RPMI7951 (cell line): ENCODE results near the gene ARFGAP1. TPM values are rescaled to one million over a fixed set of nuclear protein-coding genes. Genes with fewer than 3 reads are reported as not detected.

ENCODE experiments used
- DNase-seq: peaks from one replicate; pipeline ENCODE4 v3.0.0-alpha.2; 2012; ENCODE audit warnings: low read depth
- total RNA-seq: library from RNA; depleted of rRNA; stranded (reverse); fragments of >200 nt; shearing (Covaris generic); gene quantifications from 2 replicates; pipeline ENCODE4 v1.2.3, GENCODE V29; 2014; rRNA removed

ARFGAP1 gene
- total RNA-seq: 29.0 and 35.7 TPM in 2 replicates

- DNase-seq: peak; percentile 91
Measured at GRCh38 chr20:63272105-63273058, at the start of gene ARFGAP1. TSS of gene ARFGAP1 (plus strand) at chr20:63272813. CDS start at chr20:63275581, 2,768 bp downstream.

- peak; percentile 42 for DNase-seq
Measured at GRCh38 chr20:63223121-63223825, 49.3 kb upstream of the ARFGAP1 start.

GRCh38 chr20:63223826-63224207 is 48.8 kb upstream of the ARFGAP1 start:
- no peak for DNase-seq

GRCh38 chr20:63224412-63225081 is 48.1 kb upstream of the ARFGAP1 start:
- DNase-seq: peak; percentile 67

GRCh38 chr20:63225082-63225454 is 47.5 kb upstream of the ARFGAP1 start:
- no peak for DNase-seq

- DNase-seq: no peak
Measured at GRCh38 chr20:63226042-63226943, 46.3 kb upstream of the ARFGAP1 start.

- no peak for DNase-seq
Measured at GRCh38 chr20:63227260-63227659, 45.4 kb upstream of the ARFGAP1 start.

GRCh38 chr20:63228806-63229205 is 43.8 kb upstream of the ARFGAP1 start:
- no peak for DNase-seq

- peak; percentile 63 for DNase-seq
Measured at GRCh38 chr20:63230800-63231268, 41.8 kb upstream of the ARFGAP1 start.

GRCh38 chr20:63232235-63233060 is 40.2 kb upstream of the ARFGAP1 start:
- DNase-seq: peak; percentile 90

GRCh38 chr20:63233061-63233344 is 39.6 kb upstream of the ARFGAP1 start:
- no peak for DNase-seq

GRCh38 chr20:63233924-63234323 is 38.7 kb upstream of the ARFGAP1 start:
- DNase-seq: no peak

GRCh38 chr20:63234693-63235398 is 37.8 kb upstream of the ARFGAP1 start:
- no peak for DNase-seq

GRCh38 chr20:63235399-63235983 is 37.1 kb upstream of the ARFGAP1 start, which contains the start of gene BIRC7:
TSS of gene BIRC7 (plus strand) at chr20:63235905. CDS start at chr20:63236097, 192 bp downstream.
- DNase-seq: no peak

GRCh38 chr20:63236116-63236837 is 36.3 kb upstream of the ARFGAP1 start:
- no peak for DNase-seq

GRCh38 chr20:63238031-63238430 is 34.6 kb upstream of the ARFGAP1 start:
- DNase-seq: no peak

- no peak for DNase-seq
Measured at GRCh38 chr20:63238514-63239125, 34.0 kb upstream of the ARFGAP1 start.

- DNase-seq: no peak
Measured at GRCh38 chr20:63239431-63239830, 33.2 kb upstream of the ARFGAP1 start.
